Uterus (tissue), 4 donors: ENCODE results near the gene DHX9. TPM values are rescaled to one million over a fixed set of nuclear protein-coding genes. Genes with fewer than 3 reads are reported as not detected.

Source experiments
- DNase-seq, 2 donors: peaks; one replicate each; pipeline ENCODE4 v3.0.0-alpha.2; 2019 to 2020
- H3K27ac ChIP-seq, 2 donors: fragments of 200-600 bp; sonication (generic); 1 replicate in 1 of 2; 2 replicates in 1 of 2; pipeline ENCODE4 v1.5.1; 2016 to 2018
- H3K27me3 ChIP-seq, 2 donors: fragments of 200-600 bp; sonication (generic); one replicate each; pipeline ENCODE4 v1.5.1; 2018 to 2019; ENCODE audit warnings: control low read depth in 1 of 2
- H3K36me3 ChIP-seq, 2 donors: fragments of 200-600 bp; sonication (generic); one replicate each; pipeline ENCODE4 v1.5.1; 2019; ENCODE audit warnings: control low read depth in 1 of 2
- H3K4me1 ChIP-seq, 2 donors: fragments of 200-600 bp; sonication (generic); one replicate each; pipeline ENCODE4 v1.5.1; 2018 to 2019; ENCODE audit warnings: control low read depth in 1 of 2
- H3K4me3 ChIP-seq, 2 donors: fragments of 200-600 bp; sonication (generic); 1 replicate in 1 of 2; 2 replicates in 1 of 2; pipeline ENCODE4 v1.5.1; 2018 to 2019; ENCODE audit warnings: mild to moderate bottlenecking in 1 of 2
- H3K9me3 ChIP-seq, 2 donors: fragments of 200-600 bp; sonication (generic); one replicate each; pipeline ENCODE4 v1.5.1; 2019; ENCODE audit warnings: control low read depth in 1 of 2
- POLR2A ChIP-seq, 2 donors: fragments of 450-650 bp; IDR thresholded peaks; one replicate each; pipeline ENCODE4 v1.6.1; 2016; ENCODE audit warnings: antibody characterized with exemption in 2 of 2, mild to moderate bottlenecking in 1 of 2, moderate library complexity in 1 of 2
- intact Hi-C: fragments of 100-400 bp; cut with DNase I; formaldehyde crosslinking; loops from one replicate; pipeline ENCODE4 v1.15.1; 2023; ENCODE audit warnings: low total_unique reads
- total RNA-seq, 4 donors: library from RNA; depleted of rRNA in 3 of 4; stranded (reverse); fragments of >200 nt in 3 of 4; gene quantifications; one replicate each; pipeline versions ENCODE4 v1.1.0 to v1.2.4, GENCODE V29; 2014 to 2023
- TF ChIP-seq, protein P1 (sequence below), 4 experiments: fragments of 200-600 bp in 2 of 4; fragments of 450-650 bp in 2 of 4; sonication (generic) in 2 of 4; IDR thresholded peaks; one replicate each; pipeline ENCODE4 v1.5.1; 2016 to 2019; ENCODE audit warnings: antibody characterized with exemption in 4 of 4, mild to moderate bottlenecking in 2 of 4, moderate library complexity in 1 of 4
- donor health status: DM: yes; HTN: yes; CAD: no.

DHX9 gene
- total RNA-seq, 4 donors from 2014 or later, result 70.0 to 227 (median 151) TPM

DNA sequence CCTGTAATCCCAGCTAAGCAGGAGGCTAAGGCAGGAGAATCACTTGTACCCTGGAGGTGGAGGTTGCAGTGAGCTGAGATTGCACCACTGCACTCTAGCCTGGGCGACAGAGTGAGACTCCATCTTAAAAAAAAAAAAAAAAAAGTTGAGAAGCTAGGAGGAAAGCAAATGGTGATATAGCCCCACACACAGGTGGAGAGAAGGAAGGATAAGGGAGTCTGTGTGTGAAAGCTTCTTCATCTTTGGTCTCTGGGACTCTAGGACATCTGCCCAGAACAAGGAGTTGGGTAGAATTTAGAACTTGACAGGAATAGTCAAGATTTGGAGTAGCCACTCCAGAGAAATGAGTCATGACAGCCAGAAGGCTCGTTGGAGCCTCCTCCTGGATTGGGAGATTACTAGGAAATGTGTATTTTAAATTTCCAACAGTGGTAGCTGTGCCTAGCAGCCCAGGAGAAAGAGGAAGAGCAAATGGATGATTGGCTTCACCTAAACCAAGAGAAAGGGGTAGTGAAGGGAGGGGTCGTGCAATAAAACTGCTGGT, 29.7 kb upstream of the DHX9 start:
- intact Hi-C loops, result no loop called here
- no peaks in the 10 kb centered on the region for H3K36me3 ChIP-seq

DNA sequence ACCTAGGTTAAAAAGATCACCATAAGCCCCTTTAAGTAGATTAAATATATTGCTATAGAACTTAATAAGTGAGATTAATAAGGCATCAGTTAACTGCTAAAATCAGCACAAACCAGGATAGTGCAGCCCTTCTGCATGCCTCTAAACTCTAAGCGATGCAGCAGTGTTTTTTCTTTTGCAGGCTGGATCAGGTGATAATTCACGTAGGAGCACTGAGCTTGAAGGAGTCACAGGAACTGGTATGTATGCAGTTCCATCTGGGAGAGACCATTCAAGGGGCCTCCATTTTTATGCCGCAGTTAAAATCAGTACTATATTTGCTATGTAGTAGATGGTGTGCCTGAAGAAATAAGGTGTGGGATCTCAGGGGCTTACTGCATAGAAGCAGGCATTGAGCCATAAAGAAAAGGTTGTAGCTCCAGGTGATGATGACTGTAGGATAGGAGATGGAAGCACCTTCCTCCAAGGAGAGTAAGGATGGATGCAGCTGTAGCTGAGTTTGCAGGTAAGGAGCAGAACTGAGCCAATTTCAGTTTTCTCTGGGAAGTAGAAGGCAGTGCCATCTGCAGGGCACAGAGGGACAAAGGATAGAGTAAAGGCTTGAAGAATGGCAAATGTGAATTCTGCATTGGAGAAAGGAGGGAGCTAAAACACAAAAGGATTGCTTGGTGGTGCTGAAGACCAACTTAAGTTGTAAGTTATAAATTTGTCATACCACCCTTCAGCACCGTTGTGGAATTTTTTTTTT, 27.0 kb upstream of the DHX9 start:
- Histone ChIP-seq H3K27me3 (no peaks in the 10 kb centered on the region), H3K9me3 (no peaks in the 10 kb centered on the region), H3K36me3 (no peaks in the 10 kb centered on the region), H3K27ac (no peak overlapping the region), H3K4me1 (no peaks in the 10 kb centered on the region), H3K4me3 (no peak overlapping the region)
- TF ChIP-seq, protein P1, sequence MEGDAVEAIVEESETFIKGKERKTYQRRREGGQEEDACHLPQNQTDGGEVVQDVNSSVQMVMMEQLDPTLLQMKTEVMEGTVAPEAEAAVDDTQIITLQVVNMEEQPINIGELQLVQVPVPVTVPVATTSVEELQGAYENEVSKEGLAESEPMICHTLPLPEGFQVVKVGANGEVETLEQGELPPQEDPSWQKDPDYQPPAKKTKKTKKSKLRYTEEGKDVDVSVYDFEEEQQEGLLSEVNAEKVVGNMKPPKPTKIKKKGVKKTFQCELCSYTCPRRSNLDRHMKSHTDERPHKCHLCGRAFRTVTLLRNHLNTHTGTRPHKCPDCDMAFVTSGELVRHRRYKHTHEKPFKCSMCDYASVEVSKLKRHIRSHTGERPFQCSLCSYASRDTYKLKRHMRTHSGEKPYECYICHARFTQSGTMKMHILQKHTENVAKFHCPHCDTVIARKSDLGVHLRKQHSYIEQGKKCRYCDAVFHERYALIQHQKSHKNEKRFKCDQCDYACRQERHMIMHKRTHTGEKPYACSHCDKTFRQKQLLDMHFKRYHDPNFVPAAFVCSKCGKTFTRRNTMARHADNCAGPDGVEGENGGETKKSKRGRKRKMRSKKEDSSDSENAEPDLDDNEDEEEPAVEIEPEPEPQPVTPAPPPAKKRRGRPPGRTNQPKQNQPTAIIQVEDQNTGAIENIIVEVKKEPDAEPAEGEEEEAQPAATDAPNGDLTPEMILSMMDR (IDR thresholded peaks at IDR 0.05), result no peak
- no peak for TF ChIP-seq POLR2A (IDR thresholded peaks at IDR 0.05)
- intact Hi-C loops, result no loop called here
- DNase-seq, result no peak

More for the DNA sequence above, 29.7 kb upstream of the DHX9 start:
- H3K27ac ChIP-seq, result no peak overlapping the region
- no peak for DNase-seq
- TF ChIP-seq, protein P1 (IDR thresholded peaks at IDR 0.05), result no peak
- TF ChIP-seq POLR2A (IDR thresholded peaks at IDR 0.05), result no peak
- no peaks in the 10 kb centered on the region for H3K27me3 ChIP-seq
- H3K4me1 ChIP-seq, result no peaks in the 10 kb centered on the region
- H3K9me3 ChIP-seq, result no peaks in the 10 kb centered on the region
- H3K4me3 ChIP-seq, result no peak overlapping the region

DNA sequence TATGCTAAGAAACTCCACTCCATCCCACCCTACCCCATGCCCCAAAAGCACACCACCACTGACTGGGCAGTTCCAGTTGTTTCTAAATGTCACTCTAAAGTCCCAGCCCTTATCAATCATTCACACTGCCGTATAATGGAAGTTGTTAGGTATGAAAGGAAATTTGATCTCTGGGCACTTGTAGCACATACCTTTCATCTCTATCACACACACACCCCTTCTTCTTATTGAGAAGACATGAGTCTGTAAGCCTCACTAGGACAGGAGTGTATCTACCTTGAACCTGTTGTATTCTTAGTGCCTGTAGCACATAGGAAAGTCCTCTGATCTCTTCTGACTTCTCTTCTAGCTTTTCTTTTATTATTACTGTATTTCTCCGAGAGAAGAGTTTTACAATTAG, 22.3 kb upstream of the DHX9 start:
- no peaks in the 10 kb centered on the region for H3K36me3 ChIP-seq

DNA sequence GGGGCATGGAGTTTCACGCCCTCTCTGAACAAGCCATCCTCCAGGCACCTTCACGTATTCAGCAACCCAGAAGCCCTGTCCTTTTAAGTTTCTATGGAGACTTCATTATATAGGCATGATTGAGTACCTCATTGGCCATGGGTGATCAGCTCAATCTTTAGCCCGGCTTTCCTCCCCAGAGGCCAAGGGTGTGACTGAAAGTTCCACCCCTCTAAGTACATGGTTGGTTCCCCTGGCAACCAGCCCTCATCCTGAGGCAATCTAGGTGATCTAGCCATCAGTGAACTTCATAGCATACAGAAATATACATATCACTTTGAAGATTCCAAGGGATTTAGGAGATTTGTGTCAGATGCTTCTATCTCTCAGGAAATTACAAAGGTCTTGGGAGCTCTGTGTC, 21.3 kb upstream of the DHX9 start:
- Histone ChIP-seq H3K9me3 (no peaks in the 10 kb centered on the region), H3K4me3 (no peak overlapping the region), H3K4me1 (no peaks in the 10 kb centered on the region), H3K27ac (no peak overlapping the region), H3K27me3 (no peaks in the 10 kb centered on the region), H3K36me3 (no peaks in the 10 kb centered on the region)
- TF ChIP-seq, protein P1 (IDR thresholded peaks at IDR 0.05), result no peak
- TF ChIP-seq POLR2A (IDR thresholded peaks at IDR 0.05), result no peak
- intact Hi-C loops, result no loop called here
- DNase-seq, result no peak

More for the DNA sequence above, 22.3 kb upstream of the DHX9 start:
- H3K9me3 ChIP-seq, result no peaks in the 10 kb centered on the region
- H3K27me3 ChIP-seq, result no peaks in the 10 kb centered on the region
- H3K4me1 ChIP-seq, result no peaks in the 10 kb centered on the region
- intact Hi-C loops, result no loop called here
- H3K27ac ChIP-seq, result no peak overlapping the region
- no peak for TF ChIP-seq POLR2A (IDR thresholded peaks at IDR 0.05)
- TF ChIP-seq, protein P1 (IDR thresholded peaks at IDR 0.05), result no peak
- DNase-seq, result no peak
- H3K4me3 ChIP-seq, result no peak overlapping the region

DNA sequence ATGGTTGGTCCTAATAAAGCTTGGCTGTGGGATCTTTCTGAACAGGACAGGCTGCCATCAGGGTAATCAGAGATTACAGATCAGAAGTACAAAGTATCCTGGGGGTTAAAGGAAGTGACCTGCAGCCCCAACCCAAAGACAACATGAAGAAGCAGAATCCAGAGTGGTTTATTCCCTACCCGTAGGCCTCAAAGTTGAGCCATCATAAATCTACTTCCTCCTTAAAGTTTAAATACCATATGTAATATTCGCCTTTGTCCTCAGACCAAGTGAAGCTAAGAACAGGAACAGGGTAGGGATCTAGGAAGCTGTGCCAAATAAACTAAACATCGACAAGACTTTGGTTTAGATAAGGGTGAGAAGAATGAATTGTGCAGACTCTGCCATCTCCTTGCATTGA, 15.9 kb upstream of the DHX9 start:
- intact Hi-C loops, result no loop called here
- no peaks in the 10 kb centered on the region for H3K4me1 ChIP-seq
- TF ChIP-seq, protein P1 (IDR thresholded peaks at IDR 0.05), result no peak
- TF ChIP-seq POLR2A (IDR thresholded peaks at IDR 0.05), result no peak
- no peak for DNase-seq
- no peaks in the 10 kb centered on the region for H3K9me3 ChIP-seq
- no peak overlapping the region for H3K4me3 ChIP-seq
- no peaks in the 10 kb centered on the region for H3K36me3 ChIP-seq
- no peaks in the 10 kb centered on the region for H3K27me3 ChIP-seq
- no peak overlapping the region for H3K27ac ChIP-seq
